ENCODE results near the gene SLC44A1. TPM values are rescaled to one million over a fixed set of nuclear protein-coding genes. Genes with fewer than 3 reads are reported as not detected.

The SLC44A1 gene
- total RNA-seq, 1 donor from 2014 or later = 54.1 TPM

GRCh38 chr9:105449081-105449480, 204.6 kb downstream of the SLC44A1 start:
- ATAC-seq (no peak), DNase-seq (ENCODE audit: low spot score) (no peak)

- no peak for ATAC-seq
- no peak for DNase-seq (ENCODE audit: low spot score)
Measured at GRCh38 chr9:105452185-105452584, 207.7 kb downstream of the SLC44A1 start.

- DNase-seq (ENCODE audit: low spot score) = no peak
- no peak for ATAC-seq
Measured at GRCh38 chr9:105455836-105456475, 211.5 kb downstream of the SLC44A1 start.

- DNase-seq (ENCODE audit: low spot score) (no peak), ATAC-seq (peak; percentile 73)
Measured at GRCh38 chr9:105457560-105458294, 213.3 kb downstream of the SLC44A1 start.

GRCh38 chr9:105458404-105458803, 214.0 kb downstream of the SLC44A1 start:
- ATAC-seq = no peak

GRCh38 chr9:105459336-105459735, 214.9 kb downstream of the SLC44A1 start:
- no peak for ATAC-seq

More at GRCh38 chr9:105458404-105458803, 214.0 kb downstream of the SLC44A1 start:
- DNase-seq (ENCODE audit: low spot score) = no peak

GRCh38 chr9:105466898-105467455, 222.5 kb downstream of the SLC44A1 start:
- DNase-seq (ENCODE audit: low spot score) (no peak), ATAC-seq (no peak)

More at GRCh38 chr9:105459336-105459735, 214.9 kb downstream of the SLC44A1 start:
- DNase-seq (ENCODE audit: low spot score) = no peak

GRCh38 chr9:105468875-105469274, 224.4 kb downstream of the SLC44A1 start:
- DNase-seq (ENCODE audit: low spot score) = no peak
- no peak for ATAC-seq

GRCh38 chr9:105473221-105473620, 228.8 kb downstream of the SLC44A1 start:
- ATAC-seq (no peak), DNase-seq (ENCODE audit: low spot score) (no peak)

- peak; percentile 89 for ATAC-seq
- no peak for DNase-seq (ENCODE audit: low spot score)
Measured at GRCh38 chr9:105475302-105475701, 230.9 kb downstream of the SLC44A1 start.

GRCh38 chr9:105479846-105480245, 235.4 kb downstream of the SLC44A1 start:
- DNase-seq (ENCODE audit: low spot score) (no peak), ATAC-seq (no peak)

- no peak for DNase-seq (ENCODE audit: low spot score)
- ATAC-seq = no peak
Measured at GRCh38 chr9:105483618-105484017, 239.2 kb downstream of the SLC44A1 start.

GRCh38 chr9:105484226-105484625, 239.8 kb downstream of the SLC44A1 start:
- no peak for ATAC-seq
- DNase-seq (ENCODE audit: low spot score) = no peak

GRCh38 chr9:105485131-105485530, 240.7 kb downstream of the SLC44A1 start:
- ATAC-seq (no peak), DNase-seq (ENCODE audit: low spot score) (no peak)

Other genes starting within 250 kb of the SLC44A1 start
- gene FSD1L, start 203.4 kb downstream of the SLC44A1 start, total RNA-seq = 0.50 TPM